Motor neuron (in vitro differentiated cells): ENCODE measurements around the gene RMI2. TPM values are rescaled to one million over a fixed set of nuclear protein-coding genes. Genes with fewer than 3 reads are reported as not detected.
"Not testable (repeated sequence)": the region's sequence is repeated elsewhere in the genome, so short reads cannot be mapped to it uniquely, and the experiment has no call there.

Experiments used
- ATAC-seq, 8 experiments: fragments of 200-7000 bp; cut with Tn5 transposase; replicated peaks in 6 of 8; 2 replicates each; pipeline ENCODE4 v1.8.0; 2021; ENCODE audit warnings: mild to moderate bottlenecking in 8 of 8, moderate library complexity in 8 of 8
- H3K27ac ChIP-seq, 2 donors: fragments of 250-450 bp; sonication (Bioruptor Pico); 2 replicates each; pipeline ENCODE4 v1.9.0; 2021; ENCODE audit warnings: antibody characterized with exemption in 2 of 2, mild to moderate bottlenecking in 2 of 2, moderate library complexity in 1 of 2
- H3K4me1 ChIP-seq, 2 donors: fragments of 250-450 bp; sonication (Bioruptor Pico); replicated peaks in 1 of 2; 2 replicates each; pipeline ENCODE4 v1.6.1; 2021; ENCODE audit warnings: antibody characterized with exemption in 2 of 2, mild to moderate bottlenecking in 2 of 2, moderate library complexity in 1 of 2
- H3K4me3 ChIP-seq, 5 donors: fragments of 250-450 bp; sonication (Bioruptor Pico); 2 replicates each; pipeline ENCODE4 v1.9.0; 2021; ENCODE audit warnings: antibody characterized with exemption in 5 of 5, mild to moderate bottlenecking in 5 of 5, moderate library complexity in 4 of 5
- WGBS, 10 experiments: fragments of 450-650 bp; shearing (Covaris generic); methylation state at CpG; one replicate each; pipeline ENCODE4 v1.0.0; 2022; 5-methylcytosine and 5-hydroxymethylcytosine counted together
- in situ Hi-C, 9 experiments: fragments of 400-800 bp; cut with MboI; loops; one replicate each; pipeline ENCODE4 v1.15.0; 2021; ENCODE audit warnings: low sequenced_read_pairs in 9 of 9, low pct_unique_long_range_greater_than_20kb in 2 of 9; ENCODE audit not compliant: unreplicated experiment in 9 of 9
- total RNA-seq, 8 experiments: library from RNA; unstranded; fragments of 300-600 nt; gene quantifications; 2 replicates each; pipeline versions ENCODE4 v1.2.3 to v1.2.4, GENCODE V29; 2022

The RMI2 gene
- total RNA-seq, 8 experiments from 2014 or later: 1.6 to 22.7 (median 5.2) TPM

GRCh38 chr16:11372073-11372828, 27.0 kb downstream of the RMI2 start:
- no peak overlapping the region for H3K4me3 ChIP-seq
- in situ Hi-C loops: loop anchor here in 6 of 9 experiments (25.0 kb wide), 1 partner anchor 410 kb away; no protein-coding TSS in a partner anchor
- H3K27ac ChIP-seq: no peak overlapping the region
- 61 to 94% (median 69%) methylated on average over 3 to 8 of the region's 10 CpGs; no CpG with 5 or more reads in 5 of the 10 experiments for WGBS, 10 experiments
- peaks cover 10 to 17% of the 10 kb centered on the region in 2 donors for H3K4me1 ChIP-seq
- ATAC-seq: peak in 5 of 8 experiments; percentile 11 to 53 (median 37)

GRCh38 chr16:11372829-11373306, 27.6 kb downstream of the RMI2 start:
- in situ Hi-C loops: loop anchor here in 6 of 9 experiments (25.0 kb wide), 1 partner anchor 411 kb away; no protein-coding TSS in a partner anchor
- Histone ChIP-seq H3K27ac (no peak overlapping the region), H3K4me3 (no peak overlapping the region), H3K4me1 (peaks cover 10 to 17% of the 10 kb centered on the region in 2 donors)
- WGBS, 10 experiments: 47 to 100% (median 55%) methylated on average over 1 to 4 of the region's 6 CpGs; no CpG with 5 or more reads in 5 of the 10 experiments
- peak; percentile 26 to 55 (median 39) for ATAC-seq

GRCh38 chr16:11374255-11374654, 29.0 kb downstream of the RMI2 start:
- in situ Hi-C loops: loop anchor here in 6 of 9 experiments (25.0 kb wide), 1 partner anchor 412 kb away; no protein-coding TSS in a partner anchor
- ATAC-seq: no peak

GRCh38 chr16:11377154-11377553, 31.9 kb downstream of the RMI2 start:
- H3K27ac ChIP-seq: no peak overlapping the region
- in situ Hi-C loops: loop anchor here in 5 of 9 experiments (25.0 kb wide), 4 partner anchors 335 to 685 kb away; no protein-coding TSS in a partner anchor
- WGBS, 10 experiments: 13 to 94% (median 83%) methylated on average over 2 to 3 of the region's 3 CpGs
- peaks cover 9 to 13% of the 10 kb centered on the region in 2 donors for H3K4me1 ChIP-seq
- no peak overlapping the region for H3K4me3 ChIP-seq
- ATAC-seq: no peak

More at GRCh38 chr16:11374255-11374654, 29.0 kb downstream of the RMI2 start:
- Histone ChIP-seq H3K4me3 (no peak overlapping the region), H3K4me1 (peaks cover 10 to 16% of the 10 kb centered on the region in 2 donors), H3K27ac (no peak overlapping the region)
- WGBS, 10 experiments: 55 to 100% (median 90%) methylated on average over 1 to 4 of the region's 4 CpGs; no CpG with 5 or more reads in 1 of the 10 experiments

- not testable (repeated sequence) for ATAC-seq, H3K4me3 ChIP-seq, H3K27ac ChIP-seq, H3K4me1 ChIP-seq
- in situ Hi-C loops: loop anchor here in 5 of 9 experiments (25.0 kb wide), 4 partner anchors 333 to 683 kb away; no protein-coding TSS in a partner anchor
- 50 to 100% (median 89%) methylated on average over 1 to 3 of the region's 5 CpGs; no CpG with 5 or more reads in 4 of the 10 experiments for WGBS, 10 experiments
These were observed 33.7 kb downstream of the RMI2 start for GRCh38 chr16:11378951-11379350.

- Histone ChIP-seq H3K27ac (no peak overlapping the region), H3K4me3 (no peak overlapping the region), H3K4me1 (no peaks in the 10 kb centered on the region)
- peak in 1 of 8 experiments; percentile 19 for ATAC-seq
- WGBS, 10 experiments: 53 to 100% (median 80%) methylated on average over 1 to 7 of the region's 7 CpGs
- in situ Hi-C loops: loop anchor here in 5 of 9 experiments (25.0 kb wide), 4 partner anchors 333 to 683 kb away; no protein-coding TSS in a partner anchor
These were observed 34.2 kb downstream of the RMI2 start for GRCh38 chr16:11379420-11379819.

GRCh38 chr16:11380836-11381235, 35.6 kb downstream of the RMI2 start:
- 50 to 92% (median 85%) methylated on average over 2 to 8 of the region's 9 CpGs; no CpG with 5 or more reads in 2 of the 10 experiments for WGBS, 10 experiments
- H3K27ac ChIP-seq: no peak overlapping the region
- no peak overlapping the region for H3K4me3 ChIP-seq
- no peaks in the 10 kb centered on the region for H3K4me1 ChIP-seq
- ATAC-seq: no peak
- in situ Hi-C loops: loop anchor here in 5 of 9 experiments (25.0 kb wide), 4 partner anchors 331 to 681 kb away; no protein-coding TSS in a partner anchor

GRCh38 chr16:11383481-11384183, 38.4 kb downstream of the RMI2 start:
- WGBS, 10 experiments: 40 to 100% (median 83%) methylated on average over 1 to 5 of the region's 15 CpGs; no CpG with 5 or more reads in 6 of the 10 experiments
- no peak for ATAC-seq

GRCh38 chr16:11384184-11384955, 39.1 kb downstream of the RMI2 start:
- no peak overlapping the region for H3K4me3 ChIP-seq
- peaks cover 6 to 9% of the 10 kb centered on the region in 2 donors for H3K4me1 ChIP-seq
- ATAC-seq: no peak
- H3K27ac ChIP-seq: no peak overlapping the region
- WGBS, 10 experiments: 80 to 95% (median 89%) methylated on average over 2 to 8 of the region's 25 CpGs; no CpG with 5 or more reads in 6 of the 10 experiments
- in situ Hi-C loops: loop anchor here in 5 of 9 experiments (25.0 kb wide), 4 partner anchors 328 to 678 kb away; no protein-coding TSS in a partner anchor

More at GRCh38 chr16:11383481-11384183, 38.4 kb downstream of the RMI2 start:
- Histone ChIP-seq H3K27ac (no peak overlapping the region), H3K4me1 (peaks cover 4% of the 10 kb centered on the region in 2 donors), H3K4me3 (no peak overlapping the region)
- in situ Hi-C loops: loop anchor here in 5 of 9 experiments (25.0 kb wide), 4 partner anchors 329 to 679 kb away; no protein-coding TSS in a partner anchor

GRCh38 chr16:11384956-11385586, 39.8 kb downstream of the RMI2 start:
- Histone ChIP-seq H3K4me3 (no peak overlapping the region), H3K4me1 (peaks cover 6 to 9% of the 10 kb centered on the region in 2 donors), H3K27ac (no peak overlapping the region)
- 56 to 85% (median 79%) methylated on average over 3 to 11 of the region's 20 CpGs; no CpG with 5 or more reads in 6 of the 10 experiments for WGBS, 10 experiments
- ATAC-seq: no peak
- in situ Hi-C loops: loop anchor here in 5 of 9 experiments (25.0 kb wide), 4 partner anchors 327 to 677 kb away; no protein-coding TSS in a partner anchor

GRCh38 chr16:11386054-11386680, 40.9 kb downstream of the RMI2 start:
- H3K4me3 ChIP-seq: no peak overlapping the region
- in situ Hi-C loops: loop anchor here in 5 of 9 experiments (25.0 kb wide), 4 partner anchors 326 to 676 kb away; no protein-coding TSS in a partner anchor
- H3K4me1 ChIP-seq: peaks cover 17 to 18% of the 10 kb centered on the region in 2 donors
- ATAC-seq: no peak
- no peak overlapping the region for H3K27ac ChIP-seq
- 87 to 100% (median 100%) methylated on average over 1 to 9 of the region's 12 CpGs; no CpG with 5 or more reads in 6 of the 10 experiments for WGBS, 10 experiments
